ENCODE results near the gene UST.

DNA sequence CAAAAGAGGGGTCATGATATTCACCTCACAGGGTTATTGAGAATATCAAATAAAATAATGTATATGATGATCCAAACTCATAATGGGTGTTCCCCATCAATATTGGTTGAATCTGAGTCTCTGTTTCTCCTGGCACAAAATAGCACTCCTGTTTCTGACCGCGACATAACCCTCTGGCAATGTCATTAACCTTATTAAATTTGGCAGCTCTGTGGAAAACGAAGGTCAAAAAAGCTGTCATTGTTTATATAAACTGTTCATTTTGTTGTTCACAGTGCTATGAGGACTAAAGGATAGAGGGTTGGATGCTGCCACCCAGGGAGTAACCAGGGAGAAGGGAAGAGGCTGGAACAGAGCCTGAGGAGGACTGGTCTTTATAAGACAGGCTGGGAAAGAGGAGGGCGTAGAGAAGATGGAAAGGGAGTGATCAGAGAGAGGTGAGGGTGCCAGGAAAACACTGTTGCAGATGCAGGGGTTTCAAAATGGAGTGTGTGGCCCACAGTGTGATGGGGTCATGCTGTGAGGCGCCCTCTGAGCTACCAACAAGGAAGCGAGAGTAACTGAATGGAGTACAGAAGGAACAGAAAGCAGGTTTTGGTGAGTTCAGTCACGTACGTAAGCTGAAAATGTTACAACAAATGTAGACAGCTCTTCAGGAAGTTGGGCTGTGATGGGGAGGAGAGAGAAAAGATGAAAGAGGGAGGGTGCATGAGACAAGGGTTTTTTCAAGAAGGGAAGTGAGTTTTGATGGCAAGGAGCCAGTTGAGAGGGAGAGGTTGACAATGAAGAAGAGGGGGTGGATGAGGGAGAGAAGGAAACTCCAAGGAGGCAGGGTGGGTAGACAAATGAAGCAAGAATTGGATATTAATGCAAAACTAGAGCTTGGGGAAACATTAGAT is 319.1 kb downstream of the UST start:
- TF ChIP-seq EZH2phosphoT487 (IDR thresholded peaks at IDR 0.05) = no peak
- TF ChIP-seq, protein P1, sequence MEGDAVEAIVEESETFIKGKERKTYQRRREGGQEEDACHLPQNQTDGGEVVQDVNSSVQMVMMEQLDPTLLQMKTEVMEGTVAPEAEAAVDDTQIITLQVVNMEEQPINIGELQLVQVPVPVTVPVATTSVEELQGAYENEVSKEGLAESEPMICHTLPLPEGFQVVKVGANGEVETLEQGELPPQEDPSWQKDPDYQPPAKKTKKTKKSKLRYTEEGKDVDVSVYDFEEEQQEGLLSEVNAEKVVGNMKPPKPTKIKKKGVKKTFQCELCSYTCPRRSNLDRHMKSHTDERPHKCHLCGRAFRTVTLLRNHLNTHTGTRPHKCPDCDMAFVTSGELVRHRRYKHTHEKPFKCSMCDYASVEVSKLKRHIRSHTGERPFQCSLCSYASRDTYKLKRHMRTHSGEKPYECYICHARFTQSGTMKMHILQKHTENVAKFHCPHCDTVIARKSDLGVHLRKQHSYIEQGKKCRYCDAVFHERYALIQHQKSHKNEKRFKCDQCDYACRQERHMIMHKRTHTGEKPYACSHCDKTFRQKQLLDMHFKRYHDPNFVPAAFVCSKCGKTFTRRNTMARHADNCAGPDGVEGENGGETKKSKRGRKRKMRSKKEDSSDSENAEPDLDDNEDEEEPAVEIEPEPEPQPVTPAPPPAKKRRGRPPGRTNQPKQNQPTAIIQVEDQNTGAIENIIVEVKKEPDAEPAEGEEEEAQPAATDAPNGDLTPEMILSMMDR (IDR thresholded peaks at IDR 0.05) = no peak
- TF ChIP-seq EZH2 (IDR thresholded peaks at IDR 0.05) = no peak
